Peyer's patch (tissue), 4 donors: Measurements from ENCODE around the gene GABRA5.

Source experiments
- CTCF ChIP-seq, 6 experiments: fragments of 450-650 bp in 4 of 6; fragments of 200-600 bp in 2 of 6; sonication (generic) in 1 of 6; IDR thresholded peaks; one replicate each; pipeline ENCODE4 v1.5.1; 2017 to 2019; ENCODE audit warnings: antibody characterized with exemption in 6 of 6, mild to moderate bottlenecking in 3 of 6, moderate library complexity in 1 of 6
- POLR2A ChIP-seq, 2 donors: fragments of 450-650 bp; IDR thresholded peaks; one replicate each; pipeline ENCODE4 v1.5.1; 2017; ENCODE audit warnings: antibody characterized with exemption in 2 of 2, mild to moderate bottlenecking in 2 of 2, moderate library complexity in 2 of 2

GRCh38 chr15:26873846-26874245 is 7.0 kb downstream of the GABRA5 start:
- TF ChIP-seq POLR2A (IDR thresholded peaks at IDR 0.05), result no peak
- no peak for TF ChIP-seq CTCF (IDR thresholded peaks at IDR 0.05)
